Left lung (tissue), 10 donors: ENCODE data around the gene POLR2C. TPM values are rescaled to one million over a fixed set of nuclear protein-coding genes. Genes with fewer than 3 reads are reported as not detected.
"Not testable (repeated sequence)": the region's sequence is repeated elsewhere in the genome, so short reads cannot be mapped to it uniquely, and the experiment has no call there.

Experiments used
- ATAC-seq: fragments of 200-7000 bp; cut with Tn5 transposase; one replicate; pipeline ENCODE4 v1.9.1; 2020; ENCODE audit warnings: moderate library complexity
- DNase-seq, 4 donors: peaks; one replicate each; pipeline ENCODE4 v3.0.0-alpha.2; 2013 to 2020
- H3K27ac ChIP-seq, 2 donors: fragments of 200-600 bp; sonication (generic) in 1 of 2; one replicate each; pipeline versions ENCODE4 v1.5.0 to v1.8.0; 2020 to 2021
- H3K27me3 ChIP-seq, 2 donors: fragments of 200-600 bp; sonication (generic) in 1 of 2; one replicate each; pipeline versions ENCODE4 v1.5.0 to v1.8.0; 2020 to 2021
- H3K36me3 ChIP-seq, 2 donors: fragments of 200-600 bp; sonication (generic) in 1 of 2; one replicate each; pipeline versions ENCODE4 v1.5.0 to v1.8.0; 2020 to 2021
- H3K4me1 ChIP-seq, 2 donors: fragments of 200-600 bp; one replicate each; pipeline ENCODE4 v1.8.0; 2021
- H3K4me3 ChIP-seq, 2 donors: fragments of 200-600 bp; sonication (generic) in 1 of 2; one replicate each; pipeline versions ENCODE4 v1.5.0 to v1.8.0; 2020 to 2021; ENCODE audit warnings: mild to moderate bottlenecking in 1 of 2
- H3K9me3 ChIP-seq, 2 donors: fragments of 200-600 bp; sonication (generic) in 1 of 2; one replicate each; pipeline versions ENCODE4 v1.5.0 to v1.8.0; 2020 to 2021
- intact Hi-C, 2 donors: fragments of 100-400 bp; cut with DNase I; formaldehyde crosslinking; loops; one replicate each; pipeline versions ENCODE4 v1.11.2 to v1.14.2; 2022
- polyA plus RNA-seq, 6 donors: library from polyadenylated mRNA; unstranded; fragments of 120-200 nt; gene quantifications; one replicate each; pipeline ENCODE4 v1.2.1, GENCODE V29; 2013; ENCODE audit not compliant: insufficient read length in 6 of 6
- total RNA-seq, 2 donors: library from RNA; stranded (reverse); fragmentation: NEBNext Ultra II Directional; extraction: Animal tissue kit (Norgen Biotek cat#: 25700); gene quantifications; one replicate each; pipeline ENCODE4 v1.2.1, GENCODE V29; 2021
- TF ChIP-seq, protein P1 (sequence below), 2 donors: fragments of 200-600 bp; sonication (generic) in 1 of 2; IDR thresholded peaks; one replicate each; pipeline versions ENCODE4 v1.5.0 to v1.8.0; 2021; ENCODE audit warnings: antibody characterized with exemption in 2 of 2
- donor health status: DM: no; HTN: yes; CAD: no.
- donor health status: DM: no; HTN: no; CAD: no.

The POLR2C gene
- total and polyA plus RNA-seq, 8 donors: 71.0 to 85.9 (median 81.9) TPM

GRCh38 chr16:57434003-57434402 is 28.5 kb upstream of the POLR2C start:
- Histone ChIP-seq H3K9me3 (no peaks in the 10 kb centered on the region), H3K4me3 (no peak overlapping the region), H3K4me1 (no peaks in the 10 kb centered on the region), H3K27ac (no peak overlapping the region), H3K36me3 (peaks cover 6 to 97% of the 10 kb centered on the region in 2 donors), H3K27me3 (no peaks in the 10 kb centered on the region)
- no peak for ATAC-seq
- TF ChIP-seq, protein P1, sequence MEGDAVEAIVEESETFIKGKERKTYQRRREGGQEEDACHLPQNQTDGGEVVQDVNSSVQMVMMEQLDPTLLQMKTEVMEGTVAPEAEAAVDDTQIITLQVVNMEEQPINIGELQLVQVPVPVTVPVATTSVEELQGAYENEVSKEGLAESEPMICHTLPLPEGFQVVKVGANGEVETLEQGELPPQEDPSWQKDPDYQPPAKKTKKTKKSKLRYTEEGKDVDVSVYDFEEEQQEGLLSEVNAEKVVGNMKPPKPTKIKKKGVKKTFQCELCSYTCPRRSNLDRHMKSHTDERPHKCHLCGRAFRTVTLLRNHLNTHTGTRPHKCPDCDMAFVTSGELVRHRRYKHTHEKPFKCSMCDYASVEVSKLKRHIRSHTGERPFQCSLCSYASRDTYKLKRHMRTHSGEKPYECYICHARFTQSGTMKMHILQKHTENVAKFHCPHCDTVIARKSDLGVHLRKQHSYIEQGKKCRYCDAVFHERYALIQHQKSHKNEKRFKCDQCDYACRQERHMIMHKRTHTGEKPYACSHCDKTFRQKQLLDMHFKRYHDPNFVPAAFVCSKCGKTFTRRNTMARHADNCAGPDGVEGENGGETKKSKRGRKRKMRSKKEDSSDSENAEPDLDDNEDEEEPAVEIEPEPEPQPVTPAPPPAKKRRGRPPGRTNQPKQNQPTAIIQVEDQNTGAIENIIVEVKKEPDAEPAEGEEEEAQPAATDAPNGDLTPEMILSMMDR (IDR thresholded peaks at IDR 0.05): no peak
- DNase-seq: no peak
- intact Hi-C loops: no loop called here

DNA sequence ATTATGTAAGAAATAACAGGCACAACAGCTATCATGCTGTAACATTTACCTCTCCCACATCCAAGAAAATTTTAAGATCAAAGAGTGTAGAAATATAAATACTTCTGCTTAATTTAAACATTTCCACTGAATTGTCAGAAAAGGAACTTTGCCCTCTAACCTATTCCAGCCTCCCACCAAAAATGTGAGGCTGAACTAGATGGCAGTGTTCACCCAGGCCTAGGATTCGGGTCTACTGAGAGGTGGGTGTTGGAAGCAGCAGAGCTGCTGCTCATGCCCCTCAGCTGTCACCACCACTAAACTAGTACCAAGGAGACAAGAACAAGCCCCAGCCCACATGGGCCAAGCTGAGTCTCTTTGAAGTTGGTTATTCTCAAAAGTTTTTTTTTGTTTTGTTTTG is 26.6 kb upstream of the POLR2C start:
- TF ChIP-seq, protein P1 (IDR thresholded peaks at IDR 0.05): no peak
- ATAC-seq (no peak), DNase-seq (no peak)
- no peak overlapping the region for H3K27ac ChIP-seq
- H3K9me3 ChIP-seq: peaks cover 0 to 16% of the 10 kb centered on the region in 2 donors
- intact Hi-C loops: no loop called here
- no peak overlapping the region for H3K4me3 ChIP-seq
- H3K36me3 ChIP-seq: peaks cover 0 to 97% of the 10 kb centered on the region in 2 donors
- no peaks in the 10 kb centered on the region for H3K4me1 ChIP-seq
- no peaks in the 10 kb centered on the region for H3K27me3 ChIP-seq

DNA sequence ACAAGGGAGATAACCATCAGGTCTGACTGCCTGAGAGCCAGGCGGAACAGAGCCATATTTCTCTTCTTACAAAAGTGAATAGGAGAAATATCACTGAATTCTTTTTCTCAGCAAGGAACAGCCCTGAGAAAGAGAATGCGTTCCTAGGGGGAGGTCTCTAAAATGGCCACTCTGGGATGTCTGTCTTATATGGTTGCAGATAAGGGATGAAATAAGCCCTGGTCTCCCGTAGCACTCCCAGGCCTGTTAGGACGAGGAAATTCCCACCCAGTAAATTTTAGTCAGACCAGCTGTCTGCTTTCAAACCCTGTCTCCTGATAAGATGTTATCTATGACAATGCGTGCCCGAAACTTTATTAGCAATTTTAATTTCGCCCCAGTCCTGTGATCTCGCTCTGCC is 22.5 kb upstream of the POLR2C start:
- H3K27ac ChIP-seq, H3K27me3 ChIP-seq, ATAC-seq, H3K4me1 ChIP-seq, DNase-seq, H3K4me3 ChIP-seq, intact Hi-C loops: not testable (repeated sequence)
- Histone ChIP-seq H3K9me3 (peaks cover 0 to 20% of the 10 kb centered on the region in 2 donors), H3K36me3 (peaks cover 0 to 65% of the 10 kb centered on the region in 2 donors)

- intact Hi-C loops, H3K27me3 ChIP-seq, ATAC-seq, DNase-seq, H3K27ac ChIP-seq, H3K4me3 ChIP-seq, H3K4me1 ChIP-seq: not testable (repeated sequence)
- Histone ChIP-seq H3K9me3 (peaks cover 0 to 20% of the 10 kb centered on the region in 2 donors), H3K36me3 (peaks cover 0 to 59% of the 10 kb centered on the region in 2 donors)
Observed at GRCh38 chr16:57440551-57440950, 21.9 kb upstream of the POLR2C start.

- Histone ChIP-seq H3K27ac (no peak overlapping the region), H3K9me3 (peaks cover 0 to 15% of the 10 kb centered on the region in 2 donors), H3K4me1 (peaks cover 17 to 21% of the 10 kb centered on the region in 2 donors), H3K36me3 (peaks cover 0 to 21% of the 10 kb centered on the region in 2 donors), H3K27me3 (no peaks in the 10 kb centered on the region), H3K4me3 (no peak overlapping the region)
- ATAC-seq (no peak), DNase-seq (no peak)
- TF ChIP-seq, protein P1 (IDR thresholded peaks at IDR 0.05): no peak
- intact Hi-C loops: no loop called here
Observed at GRCh38 chr16:57444711-57445110, 17.8 kb upstream of the POLR2C start.

DNA sequence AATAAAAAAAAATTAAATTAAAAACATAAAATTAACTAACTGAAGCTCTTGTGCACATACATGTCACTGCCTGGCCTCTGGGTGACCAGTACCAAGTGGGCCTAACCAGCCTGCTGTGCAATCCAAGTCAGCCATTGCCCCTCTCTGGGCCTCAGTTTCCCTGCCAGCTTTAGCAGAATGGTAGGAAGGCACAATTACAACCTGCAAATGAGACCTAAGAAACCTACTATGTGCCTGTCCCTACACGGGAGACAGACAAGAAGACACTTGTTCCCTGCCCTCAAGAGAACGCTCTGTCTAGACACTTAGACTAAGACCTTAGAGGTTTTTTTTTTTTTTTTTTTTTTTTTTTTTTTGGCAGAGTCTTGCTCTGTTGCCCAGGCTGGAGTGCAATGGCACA is 17.0 kb upstream of the POLR2C start:
- TF ChIP-seq, protein P1 (IDR thresholded peaks at IDR 0.05): no peak
- intact Hi-C loops: no loop called here
- no peak for ATAC-seq
- DNase-seq: no peak
- H3K9me3 ChIP-seq: peaks cover 0 to 7% of the 10 kb centered on the region in 2 donors
- H3K4me1 ChIP-seq: peaks cover 17 to 21% of the 10 kb centered on the region in 2 donors
- no peak overlapping the region for H3K27ac ChIP-seq
- no peak overlapping the region for H3K4me3 ChIP-seq
- peaks cover 0 to 13% of the 10 kb centered on the region in 2 donors for H3K36me3 ChIP-seq
- no peaks in the 10 kb centered on the region for H3K27me3 ChIP-seq
